ENCODE measurements around the gene CDC27. TPM values are rescaled to one million over a fixed set of nuclear protein-coding genes. Genes with fewer than 3 reads are reported as not detected.
"Not testable (repeated sequence)": the region's sequence is repeated elsewhere in the genome, so short reads cannot be mapped to it uniquely, and the experiment has no call there.

CDC27 gene
- polyA plus RNA-seq, 1 donor = 49.6 TPM

- DNase-seq (ENCODE audit: low read depth) = no peak
Observed at GRCh38 chr17:47197821-47198220, 8.7 kb upstream of the CDC27 start.

- DNase-seq (ENCODE audit: low read depth) = no peak
Observed at GRCh38 chr17:47193931-47194511, 4.9 kb upstream of the CDC27 start.

GRCh38 chr17:47192554-47192953 lies 3.5 kb upstream of the CDC27 start:
- no peak for DNase-seq (ENCODE audit: low read depth)

- DNase-seq (ENCODE audit: low read depth) = no peak
Observed at GRCh38 chr17:47190770-47191169, 1.7 kb upstream of the CDC27 start.

GRCh38 chr17:47190243-47190642 lies 1.1 kb upstream of the CDC27 start:
- no peak for DNase-seq (ENCODE audit: low read depth)

- DNase-seq (ENCODE audit: low read depth) = no peak
Observed at GRCh38 chr17:47189732-47190237, 690 bp upstream of the CDC27 start.

GRCh38 chr17:47188271-47188875 lies 722 bp downstream of the CDC27 start:
- no peak for DNase-seq (ENCODE audit: low read depth)

GRCh38 chr17:47184681-47185080 lies 4.4 kb downstream of the CDC27 start:
- DNase-seq (ENCODE audit: low read depth) = no peak

- DNase-seq (ENCODE audit: low read depth) = not testable (repeated sequence)
Observed at GRCh38 chr17:47180988-47181387, 8.1 kb downstream of the CDC27 start.

- DNase-seq (ENCODE audit: low read depth) = no peak
Observed at GRCh38 chr17:47180337-47180736, 8.8 kb downstream of the CDC27 start.

GRCh38 chr17:47179141-47179540 lies 10.0 kb downstream of the CDC27 start:
- no peak for DNase-seq (ENCODE audit: low read depth)

- no peak for DNase-seq (ENCODE audit: low read depth)
Observed at GRCh38 chr17:47177261-47177660, 11.8 kb downstream of the CDC27 start.

- no peak for DNase-seq (ENCODE audit: low read depth)
Observed at GRCh38 chr17:47176389-47176826, 12.7 kb downstream of the CDC27 start.

GRCh38 chr17:47174823-47175222 lies 14.3 kb downstream of the CDC27 start:
- DNase-seq (ENCODE audit: low read depth) = not testable (repeated sequence)

GRCh38 chr17:47172696-47173565 lies 16.2 kb downstream of the CDC27 start:
- no peak for DNase-seq (ENCODE audit: low read depth)

GRCh38 chr17:47170710-47171109 lies 18.4 kb downstream of the CDC27 start:
- no peak for DNase-seq (ENCODE audit: low read depth)

GRCh38 chr17:47168896-47169295 lies 20.2 kb downstream of the CDC27 start:
- not testable (repeated sequence) for DNase-seq (ENCODE audit: low read depth)

- not testable (repeated sequence) for DNase-seq (ENCODE audit: low read depth)
Observed at GRCh38 chr17:47166854-47167253, 22.2 kb downstream of the CDC27 start.

- DNase-seq (ENCODE audit: low read depth) = no peak
Observed at GRCh38 chr17:47165137-47165536, 24.0 kb downstream of the CDC27 start.

- no peak for DNase-seq (ENCODE audit: low read depth)
Observed at GRCh38 chr17:47164263-47164662, 24.8 kb downstream of the CDC27 start.

- DNase-seq (ENCODE audit: low read depth) = no peak
Observed at GRCh38 chr17:47162013-47162622, 27.0 kb downstream of the CDC27 start.

- DNase-seq (ENCODE audit: low read depth) = no peak
Observed at GRCh38 chr17:47159315-47159714, 29.8 kb downstream of the CDC27 start.
